GM12801 (cell line): Measurements from ENCODE around the gene SMIM29.

ENCODE experiments used
- CTCF ChIP-seq: IDR thresholded peaks from one replicate; pipeline ENCODE4 v1.5.1; 2011; ENCODE audit warnings: control low read depth; ENCODE audit not compliant: insufficient read length; ENCODE audit errors: extremely low read depth

Gene SMIM29

GRCh38 chr6:34207695-34208443 is 40.9 kb downstream of the SMIM29 start:
- TF ChIP-seq CTCF, result no peak

DNA sequence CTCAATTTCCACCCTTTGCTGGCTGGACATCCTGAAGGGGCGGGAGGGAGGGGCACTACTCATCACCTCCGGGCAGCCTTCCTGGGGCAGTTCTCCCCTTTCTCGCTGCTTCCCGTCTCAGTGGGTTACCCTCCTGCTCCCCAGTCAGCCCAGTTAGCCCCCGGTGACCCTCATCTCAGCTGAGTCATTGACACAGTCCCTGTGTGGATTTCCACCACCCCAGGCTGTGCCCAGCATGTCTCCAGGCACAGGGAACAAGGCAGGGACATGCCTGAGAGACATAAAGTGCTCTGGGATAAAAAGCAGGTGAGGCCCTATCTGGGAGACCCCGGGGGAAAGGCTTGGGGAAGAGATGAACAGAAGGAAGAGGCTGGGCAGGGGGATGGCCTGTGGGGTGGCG is 42.1 kb downstream of the SMIM29 start:
- TF ChIP-seq CTCF, result no peak

- TF ChIP-seq CTCF, result no peak
These were observed 42.9 kb downstream of the SMIM29 start for GRCh38 chr6:34205916-34206315.

GRCh38 chr6:34205466-34205865 is 43.3 kb downstream of the SMIM29 start:
- TF ChIP-seq CTCF, result no peak

DNA sequence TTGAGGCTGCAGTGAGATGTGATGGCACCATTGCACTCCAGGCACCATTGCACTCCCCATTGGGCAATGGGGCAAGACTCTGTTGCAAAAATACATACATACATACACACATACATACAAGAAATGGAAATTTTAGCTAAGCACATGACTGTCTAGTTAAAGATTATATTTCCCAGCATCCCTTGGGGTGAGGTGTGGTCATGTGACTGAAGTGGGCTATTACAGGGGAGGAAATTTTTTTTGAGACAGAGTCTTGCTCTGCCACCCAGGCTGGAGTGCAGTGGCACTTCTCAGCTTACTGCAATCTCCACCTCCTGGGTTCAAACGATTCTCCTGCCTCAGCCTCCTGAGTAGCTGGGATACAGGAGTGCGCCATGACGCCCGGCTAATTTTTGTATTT is 44.1 kb downstream of the SMIM29 start:
- TF ChIP-seq CTCF, result no peak

DNA sequence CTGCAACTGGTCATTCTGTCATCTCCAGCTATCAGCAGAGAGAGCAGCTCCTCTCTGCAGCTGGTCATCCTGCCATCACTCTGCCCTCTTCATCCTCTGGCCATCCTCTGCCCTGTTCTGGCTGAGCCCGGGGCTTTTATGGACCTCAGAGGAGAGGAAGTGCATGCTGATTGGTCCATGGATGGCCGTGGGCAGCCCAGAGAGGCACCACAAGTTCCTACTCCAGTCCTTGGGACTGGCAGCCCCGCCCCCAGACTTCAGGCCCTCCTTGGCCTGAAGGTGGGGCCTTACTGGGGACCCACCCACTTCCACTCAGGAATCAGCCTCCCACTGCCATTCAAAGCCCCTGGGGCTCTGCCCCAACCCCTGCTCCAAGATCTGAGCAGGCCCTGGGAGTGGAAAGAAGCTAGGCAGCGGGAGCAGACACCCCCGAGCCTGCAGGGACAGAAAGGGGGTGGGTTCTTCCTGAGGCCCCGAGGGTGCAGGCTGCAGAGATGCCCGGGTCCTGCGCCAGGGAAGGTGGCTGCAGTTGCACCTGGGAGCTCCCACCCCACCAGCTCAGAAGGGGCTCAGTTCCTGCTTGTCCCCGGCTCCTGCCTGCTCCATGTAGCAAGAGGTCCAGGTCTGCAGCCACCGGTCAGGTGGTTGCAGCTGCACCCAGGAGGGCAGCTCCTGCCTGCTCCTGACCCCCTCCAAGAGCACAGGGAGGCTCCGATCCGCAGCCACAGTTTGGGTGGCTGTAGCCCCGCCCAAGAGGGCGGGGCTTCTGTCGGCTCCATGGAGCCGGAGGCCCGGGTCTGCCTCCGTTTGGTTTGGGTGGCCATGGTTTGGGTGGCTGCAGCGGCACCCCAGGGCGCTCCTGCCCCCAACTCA is 46.2 kb downstream of the SMIM29 start:
- TF ChIP-seq CTCF, result no peak

- TF ChIP-seq CTCF, result no peak
These were observed 47.2 kb downstream of the SMIM29 start for GRCh38 chr6:34201455-34202107.
